HT-29 (cell line): ENCODE results near the gene LTN1. TPM values are rescaled to one million over a fixed set of nuclear protein-coding genes. Genes with fewer than 3 reads are reported as not detected.
"Not testable (repeated sequence)": the region's sequence is repeated elsewhere in the genome, so short reads cannot be mapped to it uniquely, and the experiment has no call there.

ENCODE experiments used
- DNase-seq: peaks from one replicate; pipeline ENCODE4 v3.0.0-alpha.2; 2015; ENCODE audit warnings: low spot score
- total RNA-seq: library from RNA; depleted of rRNA; stranded (reverse); fragments of >200 nt; shearing (Covaris generic); gene quantifications from 2 replicates; pipeline ENCODE4 v1.2.3, GENCODE V29; 2014; rRNA removed

Gene LTN1, protein sequence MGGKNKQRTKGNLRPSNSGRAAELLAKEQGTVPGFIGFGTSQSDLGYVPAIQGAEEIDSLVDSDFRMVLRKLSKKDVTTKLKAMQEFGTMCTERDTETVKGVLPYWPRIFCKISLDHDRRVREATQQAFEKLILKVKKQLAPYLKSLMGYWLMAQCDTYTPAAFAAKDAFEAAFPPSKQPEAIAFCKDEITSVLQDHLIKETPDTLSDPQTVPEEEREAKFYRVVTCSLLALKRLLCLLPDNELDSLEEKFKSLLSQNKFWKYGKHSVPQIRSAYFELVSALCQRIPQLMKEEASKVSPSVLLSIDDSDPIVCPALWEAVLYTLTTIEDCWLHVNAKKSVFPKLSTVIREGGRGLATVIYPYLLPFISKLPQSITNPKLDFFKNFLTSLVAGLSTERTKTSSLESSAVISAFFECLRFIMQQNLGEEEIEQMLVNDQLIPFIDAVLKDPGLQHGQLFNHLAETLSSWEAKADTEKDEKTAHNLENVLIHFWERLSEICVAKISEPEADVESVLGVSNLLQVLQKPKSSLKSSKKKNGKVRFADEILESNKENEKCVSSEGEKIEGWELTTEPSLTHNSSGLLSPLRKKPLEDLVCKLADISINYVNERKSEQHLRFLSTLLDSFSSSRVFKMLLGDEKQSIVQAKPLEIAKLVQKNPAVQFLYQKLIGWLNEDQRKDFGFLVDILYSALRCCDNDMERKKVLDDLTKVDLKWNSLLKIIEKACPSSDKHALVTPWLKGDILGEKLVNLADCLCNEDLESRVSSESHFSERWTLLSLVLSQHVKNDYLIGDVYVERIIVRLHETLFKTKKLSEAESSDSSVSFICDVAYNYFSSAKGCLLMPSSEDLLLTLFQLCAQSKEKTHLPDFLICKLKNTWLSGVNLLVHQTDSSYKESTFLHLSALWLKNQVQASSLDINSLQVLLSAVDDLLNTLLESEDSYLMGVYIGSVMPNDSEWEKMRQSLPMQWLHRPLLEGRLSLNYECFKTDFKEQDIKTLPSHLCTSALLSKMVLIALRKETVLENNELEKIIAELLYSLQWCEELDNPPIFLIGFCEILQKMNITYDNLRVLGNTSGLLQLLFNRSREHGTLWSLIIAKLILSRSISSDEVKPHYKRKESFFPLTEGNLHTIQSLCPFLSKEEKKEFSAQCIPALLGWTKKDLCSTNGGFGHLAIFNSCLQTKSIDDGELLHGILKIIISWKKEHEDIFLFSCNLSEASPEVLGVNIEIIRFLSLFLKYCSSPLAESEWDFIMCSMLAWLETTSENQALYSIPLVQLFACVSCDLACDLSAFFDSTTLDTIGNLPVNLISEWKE (N-terminal part only)
- total RNA-seq = 6.0 and 6.3 TPM in 2 replicates

DNA sequence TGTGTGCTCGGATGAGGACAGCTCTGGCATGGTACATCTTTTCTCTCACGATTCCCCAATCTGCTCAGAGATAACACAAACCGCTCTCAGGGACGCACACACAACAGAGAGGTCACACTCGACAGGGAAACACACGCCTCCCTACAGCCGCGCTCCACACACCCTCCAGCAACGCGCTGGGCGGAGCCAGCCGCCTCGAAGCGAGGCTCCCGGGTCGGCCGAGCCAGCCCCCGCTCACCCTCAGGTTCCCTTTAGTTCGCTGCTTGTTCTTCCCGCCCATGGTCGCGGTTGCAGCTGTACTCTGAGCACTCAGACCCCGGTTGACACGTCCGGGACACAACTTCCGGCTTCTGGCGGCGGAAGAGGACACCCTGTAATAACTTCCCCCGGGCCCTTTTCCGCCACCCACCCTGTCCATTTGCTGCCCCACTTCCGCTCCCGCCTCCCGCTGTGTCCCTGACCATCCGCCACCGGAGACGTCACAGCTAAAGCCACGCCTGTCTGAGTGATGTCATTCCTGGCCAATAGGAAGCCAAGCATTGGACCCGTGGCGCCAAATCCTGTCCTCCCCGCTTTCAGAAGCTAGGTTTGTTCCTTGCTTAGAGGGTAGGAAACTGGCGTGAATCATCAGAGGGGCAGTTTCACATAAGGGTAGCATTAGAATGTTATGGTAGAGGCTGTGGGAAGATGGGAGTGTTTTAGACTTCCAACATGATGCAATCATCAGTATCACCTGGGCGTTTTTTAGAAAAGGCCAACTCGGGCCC lies at the start of gene LTN1:
TSS of gene LTN1 (minus strand) at position 352 of the 767 bp plus-strand sequence. CDS start at position 280, 72 bp downstream.
- peak; percentile 95 for DNase-seq

DNA sequence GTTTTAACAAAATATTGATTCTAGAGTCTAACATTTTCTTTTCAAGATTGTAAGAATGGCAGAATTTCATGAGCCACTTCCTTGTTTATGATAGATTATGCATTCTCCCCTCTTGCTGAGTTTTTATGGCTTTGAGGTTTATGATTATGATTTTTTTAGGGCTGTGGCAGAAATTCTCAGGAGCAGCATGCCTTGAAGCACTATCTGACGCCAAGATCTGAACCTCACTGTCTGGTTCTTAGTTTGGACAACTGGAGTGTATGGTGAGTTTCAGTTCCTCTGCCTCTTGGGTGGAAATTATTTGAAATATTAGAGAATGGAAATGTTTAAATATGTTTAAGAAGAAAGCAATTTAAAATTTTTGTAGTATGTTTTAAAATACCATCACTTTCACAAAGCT lies 42.0 kb upstream of the LTN1 start:
- no peak for DNase-seq

DNA sequence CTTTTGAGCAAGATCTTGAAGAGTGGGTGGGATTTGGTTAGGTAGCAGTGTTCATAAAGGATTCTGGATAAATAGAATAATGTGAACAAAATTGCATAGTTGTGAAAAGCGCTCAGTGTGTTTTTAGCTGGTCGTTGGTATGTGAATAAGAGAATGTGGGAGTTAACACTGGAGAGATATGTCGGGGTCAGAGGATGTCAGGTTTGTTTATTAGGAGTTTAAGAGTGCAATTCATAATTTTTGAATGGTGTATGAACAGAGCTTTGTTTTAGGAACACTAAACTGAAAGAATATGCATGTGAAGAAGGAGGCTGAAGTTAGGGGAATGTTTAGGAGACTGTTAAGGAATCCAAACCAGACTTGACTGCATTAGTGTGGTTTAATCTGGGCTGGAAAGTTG lies 41.2 kb upstream of the LTN1 start:
- DNase-seq = no peak

DNA sequence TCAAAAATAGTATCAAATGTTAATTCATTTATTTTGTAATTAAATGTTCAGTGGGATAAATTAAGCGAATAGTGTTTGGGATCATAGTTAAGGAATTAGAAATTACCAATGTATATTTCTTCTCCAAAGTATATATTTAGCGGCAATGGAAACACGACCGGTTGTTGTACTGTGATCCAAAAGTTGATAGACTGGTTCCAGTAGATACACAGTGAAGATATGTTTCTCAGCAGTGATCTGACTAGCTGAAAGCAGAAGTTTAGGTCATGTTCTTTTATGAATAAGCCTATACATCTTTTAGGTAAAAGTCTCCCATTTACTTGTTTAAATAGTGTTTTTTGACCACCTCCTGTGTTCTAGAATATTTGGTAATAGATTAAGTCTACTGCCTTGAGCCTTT lies 40.6 kb upstream of the LTN1 start:
- no peak for DNase-seq

DNA sequence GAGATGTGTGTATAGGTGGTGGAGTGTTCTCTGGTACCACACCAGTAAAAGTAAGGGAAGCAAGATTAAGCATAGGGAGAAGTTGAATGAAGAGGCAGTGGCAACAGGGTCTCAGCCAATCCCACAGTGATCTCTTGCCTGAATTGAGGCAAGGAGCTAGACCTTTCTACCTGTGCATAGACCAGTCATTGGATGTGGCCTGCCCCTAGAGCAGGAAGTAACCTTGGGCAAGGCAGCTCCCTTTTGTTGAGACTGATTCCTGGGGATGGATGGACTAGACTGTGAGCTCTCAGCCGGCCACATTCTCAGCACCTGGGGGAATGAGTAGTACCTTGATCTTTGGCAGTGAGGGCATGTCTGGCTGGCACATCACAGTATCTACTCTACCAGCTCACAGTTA lies 38.2 kb upstream of the LTN1 start:
- no peak for DNase-seq

DNA sequence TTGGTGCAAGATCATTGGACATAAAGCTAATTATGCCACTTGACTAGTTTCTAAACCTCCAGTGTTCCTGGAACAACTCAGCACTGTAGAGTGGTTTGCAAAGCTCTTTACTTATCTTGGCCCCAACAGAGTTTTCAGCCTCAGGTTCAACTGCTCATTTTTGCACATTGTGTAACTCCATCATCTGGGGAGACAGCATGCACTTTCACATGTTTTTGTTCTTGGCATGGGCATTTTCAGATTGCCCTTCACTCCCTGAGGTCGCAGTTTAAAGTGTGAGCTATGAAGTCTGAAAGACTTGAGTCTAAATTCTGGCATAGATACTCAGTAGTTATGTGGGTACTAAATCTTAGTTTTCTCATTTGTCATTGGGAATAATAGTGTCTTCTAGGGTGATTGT lies 36.8 kb upstream of the LTN1 start:
- no peak for DNase-seq

DNA sequence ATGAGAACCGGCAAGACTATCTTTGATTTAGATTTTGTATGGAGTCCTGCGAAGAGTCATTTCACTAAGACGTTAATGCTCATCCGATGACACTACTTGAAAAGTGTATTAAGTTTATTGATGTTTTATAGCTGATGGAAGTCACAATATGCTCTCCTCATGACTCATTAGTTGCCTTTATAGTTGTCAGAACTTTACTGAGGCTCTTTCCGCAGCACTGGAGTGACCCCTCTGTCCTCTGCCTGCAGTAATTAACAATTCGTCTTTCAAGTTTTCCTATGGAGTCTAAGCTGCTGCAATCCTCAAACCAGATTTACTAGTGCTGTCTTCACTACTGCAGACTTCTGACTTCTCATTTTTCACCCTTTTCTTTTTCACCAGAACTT lies 32.6 kb upstream of the LTN1 start:
- no peak for DNase-seq

DNA sequence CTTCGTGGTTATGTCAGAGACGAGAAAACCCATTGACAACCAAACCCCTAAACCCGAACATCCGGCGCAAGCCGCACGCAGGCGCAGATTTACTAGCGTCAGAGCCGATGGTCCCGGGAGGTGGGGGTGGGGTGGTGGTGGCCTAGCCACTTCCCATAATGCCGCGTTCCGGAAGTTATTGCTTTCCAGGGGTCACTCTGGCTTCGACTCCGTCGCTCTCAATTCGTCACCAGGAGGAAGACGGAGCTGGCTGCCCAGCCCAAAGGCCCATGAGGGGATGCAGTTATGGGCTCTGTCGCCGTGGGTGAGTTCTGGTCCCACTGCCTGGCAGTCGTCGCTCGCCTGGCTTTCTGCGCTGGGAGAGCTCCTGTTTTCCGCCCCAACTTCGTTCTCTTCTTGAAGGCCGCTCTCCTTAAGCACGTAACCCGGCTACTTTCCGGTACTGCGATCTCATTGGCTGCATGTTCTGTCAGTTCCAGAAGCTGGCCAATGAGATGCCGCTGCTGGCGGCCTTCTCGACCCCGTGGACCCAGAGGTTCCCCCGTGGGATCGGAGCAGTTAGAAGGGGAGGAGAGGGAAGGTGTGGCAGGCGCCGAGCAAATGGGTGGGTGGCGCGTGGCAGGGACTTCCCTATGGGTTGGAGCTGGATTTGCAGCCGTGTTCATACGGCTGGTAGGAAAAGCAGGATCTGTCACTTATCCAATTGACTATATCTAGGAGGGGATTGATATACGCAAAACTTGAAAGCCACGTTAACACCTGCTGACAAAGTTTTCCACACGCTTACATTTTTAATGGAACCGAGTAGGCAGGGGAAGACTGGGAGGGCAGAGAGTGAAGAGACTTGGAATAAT lies 32.0 kb upstream of the LTN1 start, which contains the start of gene USP16:
TSS of gene USP16 (plus strand) at position 195 of the 854 bp plus-strand sequence. CDS start 3,246 bp downstream, outside the sequence.
- DNase-seq = peak; percentile 94

DNA sequence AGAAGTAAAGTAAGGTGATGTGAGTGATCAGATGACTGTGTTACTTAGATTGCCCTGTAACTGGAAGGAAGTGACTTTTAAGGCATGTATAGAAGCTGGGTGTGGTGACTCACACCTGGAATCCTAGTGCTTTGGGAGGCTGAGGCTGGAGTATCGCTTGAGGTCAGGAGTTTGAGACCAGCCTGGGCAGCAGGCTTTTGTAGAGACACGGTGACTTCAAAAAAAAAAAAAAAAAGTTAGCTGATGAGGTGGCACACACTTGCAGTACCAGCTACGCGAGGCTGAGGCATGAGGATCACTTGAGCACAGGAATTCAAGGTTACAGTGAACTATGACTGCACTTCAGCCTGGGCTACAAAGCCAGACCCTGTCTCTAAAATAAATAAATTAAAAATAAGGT lies 29.5 kb upstream of the LTN1 start:
- no peak for DNase-seq

DNA sequence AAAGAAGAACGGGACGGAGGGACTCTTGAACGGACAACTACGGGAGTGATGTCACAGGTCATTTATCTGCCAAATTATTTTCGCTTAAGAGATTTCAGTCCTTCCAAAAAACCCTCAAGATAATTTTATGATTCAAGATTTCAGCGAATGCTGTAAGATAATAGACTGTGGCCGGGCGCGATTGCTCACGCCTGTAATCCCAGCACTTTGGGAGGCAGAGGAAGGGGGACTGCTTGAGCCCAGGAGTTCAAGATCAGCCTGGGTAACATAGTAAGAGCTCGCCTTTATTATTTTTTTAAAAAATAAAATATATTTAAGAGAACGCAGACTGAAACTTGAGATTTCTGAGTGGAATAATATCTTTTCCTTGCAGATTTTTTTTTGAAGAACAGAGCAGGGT lies 25.9 kb upstream of the LTN1 start:
- DNase-seq = no peak

DNA sequence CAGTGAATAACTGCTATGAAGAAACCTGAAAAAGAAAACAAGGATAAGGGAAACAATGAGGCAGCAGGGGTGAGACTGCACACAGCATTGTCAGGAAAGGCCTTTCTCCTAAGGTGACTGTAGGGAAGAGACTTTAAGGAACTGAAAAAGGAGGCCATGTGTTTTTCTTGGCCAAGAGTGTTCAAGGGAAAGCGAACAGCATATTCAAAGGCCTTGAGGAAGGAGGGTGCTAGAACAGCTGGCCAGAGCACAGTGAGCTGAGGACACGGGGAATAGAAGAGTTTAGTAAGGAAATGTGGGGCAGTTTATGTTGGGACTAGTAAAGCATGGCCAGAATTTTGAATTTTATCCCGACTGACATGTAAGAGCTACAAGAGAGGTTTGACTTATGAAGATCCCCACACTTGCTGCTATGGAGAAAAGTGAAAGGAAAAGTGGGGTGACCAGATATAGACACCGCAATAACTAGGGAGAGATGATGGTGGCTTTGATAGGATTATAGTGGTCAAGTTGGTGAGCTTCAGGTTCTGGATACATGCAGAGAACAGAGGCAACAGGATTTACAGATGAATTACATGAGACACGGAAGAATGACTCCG lies 25.1 kb upstream of the LTN1 start:
- DNase-seq = peak; percentile 2

DNA sequence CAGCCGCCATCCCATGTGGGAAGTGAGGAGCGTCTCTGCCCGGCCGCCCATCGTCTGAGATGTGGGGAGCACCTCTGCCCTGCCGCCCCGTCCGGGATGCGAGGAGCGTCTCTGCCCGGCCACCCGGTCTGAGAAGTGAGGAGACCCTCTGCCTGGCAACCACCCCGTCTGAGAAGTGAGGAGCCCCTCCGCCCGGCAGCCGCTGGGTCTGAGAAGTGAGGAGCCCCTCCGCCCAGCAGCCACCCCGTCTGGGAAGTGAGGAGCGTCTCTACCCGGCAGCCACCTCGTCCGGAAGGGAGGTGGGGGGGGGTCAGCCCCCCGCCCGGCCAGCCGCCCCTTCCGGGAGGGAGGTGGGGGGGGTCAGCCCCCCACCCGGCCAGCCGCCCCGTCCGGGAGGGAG lies 18.6 kb upstream of the LTN1 start:
- not testable (repeated sequence) for DNase-seq

DNA sequence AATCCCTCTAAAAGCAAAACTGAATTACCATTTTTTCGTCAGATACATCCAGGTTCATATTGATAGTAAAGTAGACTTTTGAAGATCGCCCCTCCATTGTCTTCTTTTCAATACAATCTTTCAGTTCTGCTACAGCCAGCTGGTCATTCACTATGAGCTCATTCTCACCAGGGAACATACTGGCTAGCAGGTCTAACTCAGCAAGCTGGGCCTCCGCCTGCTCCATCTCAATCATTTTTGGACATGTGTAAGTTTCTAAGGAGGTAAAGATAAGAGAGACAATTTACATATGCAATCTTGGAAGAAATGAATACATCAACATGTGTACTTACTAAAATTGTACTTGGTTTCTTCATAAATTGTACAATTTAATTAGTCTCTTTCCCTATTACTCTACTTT lies 15.7 kb upstream of the LTN1 start:
- no peak for DNase-seq

DNA sequence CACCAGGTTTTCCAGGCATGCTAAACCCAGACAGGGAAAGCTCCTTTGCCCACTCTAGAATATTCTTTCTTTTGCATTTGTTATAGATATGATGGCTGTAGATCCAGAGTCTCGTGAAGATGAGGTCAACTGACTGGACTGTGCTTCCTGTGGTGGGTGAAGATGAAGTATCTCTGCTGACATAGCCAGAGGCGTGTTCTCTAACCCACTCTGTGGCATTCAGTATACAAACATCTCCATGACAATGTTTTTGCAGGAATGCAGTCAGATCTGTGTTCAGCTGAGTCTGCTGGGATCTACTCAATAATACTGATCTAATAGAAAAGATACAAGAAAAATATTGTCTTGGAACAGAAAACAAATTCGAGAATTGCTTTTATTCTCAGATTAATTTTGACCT lies 15.1 kb upstream of the LTN1 start:
- no peak for DNase-seq

DNA sequence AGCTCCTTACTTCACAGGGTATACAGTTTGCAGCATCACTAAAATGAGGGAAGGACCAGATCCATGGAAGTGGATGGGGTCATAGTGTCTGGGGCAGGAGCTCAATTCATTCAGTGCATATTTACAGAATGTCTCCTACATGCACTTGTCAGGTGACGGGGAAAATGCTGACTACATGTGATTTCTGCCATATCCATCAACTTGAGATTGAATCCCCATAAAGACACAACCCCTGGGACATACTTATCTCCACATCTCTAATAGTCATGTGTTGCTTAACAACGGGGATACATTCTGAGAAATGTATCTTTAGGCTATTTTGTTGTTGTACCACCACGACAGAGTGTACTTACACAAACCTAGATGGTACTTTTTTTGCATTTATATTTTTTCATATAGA lies 14.5 kb upstream of the LTN1 start:
- no peak for DNase-seq

DNA sequence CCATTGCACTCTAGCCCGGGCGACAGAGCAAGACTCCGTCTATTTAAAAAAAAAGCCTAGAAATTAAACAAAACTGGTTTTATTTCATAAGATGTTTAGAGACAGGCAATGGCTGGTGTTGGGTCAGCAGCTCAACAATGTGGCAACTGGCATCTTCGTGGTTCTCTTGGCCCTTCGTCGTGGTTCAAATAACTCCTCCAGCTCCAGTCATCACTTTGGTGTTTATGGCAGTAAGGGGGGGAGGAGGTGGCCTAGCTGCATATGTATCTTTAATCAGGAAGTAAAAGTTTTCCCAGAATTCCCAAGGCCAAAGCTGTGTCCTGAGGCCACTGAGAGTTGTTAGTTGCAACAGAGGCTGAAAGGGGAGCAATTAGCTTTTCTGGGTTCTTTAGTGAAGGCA lies 13.0 kb upstream of the LTN1 start:
- no peak for DNase-seq

DNA sequence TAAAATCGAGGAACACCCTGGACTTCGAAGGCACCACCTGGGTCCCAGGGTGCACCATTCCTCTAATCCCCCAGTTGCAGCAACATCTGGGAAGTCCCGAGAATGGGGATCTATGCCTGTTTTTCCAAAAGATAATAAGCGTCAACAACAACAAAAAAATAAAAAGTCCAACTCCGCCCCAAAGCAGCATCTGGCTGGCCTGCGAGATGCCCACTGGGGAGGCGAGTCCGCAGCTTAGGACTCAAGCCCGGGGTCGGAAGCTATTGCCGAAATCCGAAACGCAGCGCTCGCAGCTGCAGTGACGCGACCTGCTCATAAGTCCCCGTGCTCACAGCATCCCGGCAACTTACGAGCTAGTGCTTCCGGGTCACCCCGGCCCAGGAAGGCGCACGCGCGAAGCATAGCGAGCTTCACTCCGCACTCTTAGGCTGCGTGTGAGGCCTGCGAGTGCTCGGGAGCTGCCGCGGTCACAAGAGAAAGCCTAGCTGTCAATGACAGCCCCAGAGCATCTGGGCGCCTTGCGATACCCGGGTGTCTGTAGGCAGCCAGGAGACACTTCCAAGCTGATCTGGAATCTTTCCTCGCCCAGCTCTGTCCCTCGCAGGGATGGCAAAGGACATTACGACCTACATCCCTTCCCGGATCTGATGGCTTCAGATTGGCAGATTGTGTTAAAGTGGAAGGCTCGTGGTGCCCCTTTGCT lies 9.9 kb upstream of the LTN1 start:
- peak; percentile 90 for DNase-seq

DNA sequence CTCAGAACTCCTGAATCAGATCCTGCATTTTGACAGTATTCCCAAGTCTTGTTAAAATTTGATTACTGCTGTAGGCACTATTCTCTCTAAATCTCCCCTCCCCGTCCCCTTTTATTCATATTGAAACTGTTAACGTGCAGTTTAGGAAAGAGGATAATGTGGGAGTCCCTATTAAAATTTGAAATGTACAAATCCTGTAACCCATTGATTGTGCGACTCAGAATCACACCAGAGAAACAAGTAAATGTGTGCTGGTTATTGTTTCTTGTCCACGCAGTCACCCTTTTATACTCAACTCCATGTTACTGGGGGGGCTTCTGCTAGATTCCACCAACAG lies 584 bp upstream of the LTN1 start:
- DNase-seq = no peak
